Measurements from ENCODE around the gene GLI3.

Gene GLI3

DNA sequence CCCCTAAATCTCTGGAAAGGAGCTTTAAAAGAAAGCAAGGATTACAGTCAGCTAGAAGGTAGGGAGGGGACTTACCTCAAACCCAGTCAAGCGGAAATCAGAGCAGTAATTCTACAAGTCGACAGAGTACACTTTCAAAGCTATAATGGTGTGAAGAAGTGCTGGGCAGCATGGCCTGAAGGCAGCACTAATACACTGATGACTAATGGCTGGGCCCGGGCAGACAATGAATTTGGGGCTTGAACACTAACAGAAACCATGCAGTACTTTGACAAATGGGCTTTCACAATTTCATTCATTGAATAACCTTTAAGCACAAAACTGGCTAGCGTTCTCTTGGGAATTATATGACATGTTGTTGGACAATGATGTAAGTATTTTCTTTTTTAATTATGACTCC, 4.7 kb downstream of the GLI3 start:
- no peak for TF ChIP-seq CTCF (IDR thresholded peaks at IDR 0.05; ENCODE audit: borderline replicate concordance, insufficient read depth, low read depth, low read length)
- no peak overlapping the region for H3K4me3 ChIP-seq (ENCODE audit: low read depth, low read length)

DNA sequence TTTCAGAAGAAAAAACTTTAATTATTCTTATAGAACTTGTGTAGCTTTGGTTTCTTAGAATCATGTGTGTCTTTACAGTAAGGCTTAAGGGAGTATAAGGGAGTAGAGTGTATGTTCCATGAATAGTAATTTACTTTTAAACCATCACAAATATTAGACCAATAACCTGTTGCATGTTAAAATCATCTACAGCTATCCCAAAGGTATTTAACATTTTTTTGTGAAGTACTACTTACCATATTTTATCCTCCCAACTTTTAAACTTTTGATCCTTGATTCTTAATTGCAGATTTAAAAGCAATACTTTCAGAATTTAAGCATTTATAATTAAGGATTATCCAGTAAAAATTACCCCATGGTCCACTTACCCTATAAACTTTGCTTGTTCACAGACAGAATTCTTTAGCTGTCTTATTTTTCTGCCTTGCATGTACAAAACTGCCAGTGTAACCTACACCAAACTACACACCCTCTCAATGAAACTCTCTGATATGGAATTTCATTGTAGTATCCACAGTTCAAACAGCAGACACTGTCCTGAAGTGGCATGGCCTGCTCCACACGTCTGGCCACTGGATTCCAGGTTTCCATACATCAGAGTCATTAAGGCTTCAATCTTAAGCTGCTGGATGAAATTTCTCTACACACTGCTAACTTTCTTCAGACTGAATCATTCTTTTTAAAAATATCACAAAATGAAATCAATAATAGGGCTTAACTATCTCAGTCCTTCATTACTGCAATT, 5.8 kb downstream of the GLI3 start:
- TF ChIP-seq CTCF (IDR thresholded peaks at IDR 0.05; ENCODE audit: borderline replicate concordance, insufficient read depth, low read depth, low read length) = no peak

GRCh38 chr7:42227936-42228591, 8.9 kb downstream of the GLI3 start:
- TF ChIP-seq CTCF (IDR thresholded peaks at IDR 0.05; ENCODE audit: borderline replicate concordance, insufficient read depth, low read depth, low read length) = no peak
- H3K4me3 ChIP-seq (ENCODE audit: low read depth, low read length) = no peak overlapping the region

More for the DNA sequence above, 5.8 kb downstream of the GLI3 start:
- no peak overlapping the region for H3K4me3 ChIP-seq (ENCODE audit: low read depth, low read length)

DNA sequence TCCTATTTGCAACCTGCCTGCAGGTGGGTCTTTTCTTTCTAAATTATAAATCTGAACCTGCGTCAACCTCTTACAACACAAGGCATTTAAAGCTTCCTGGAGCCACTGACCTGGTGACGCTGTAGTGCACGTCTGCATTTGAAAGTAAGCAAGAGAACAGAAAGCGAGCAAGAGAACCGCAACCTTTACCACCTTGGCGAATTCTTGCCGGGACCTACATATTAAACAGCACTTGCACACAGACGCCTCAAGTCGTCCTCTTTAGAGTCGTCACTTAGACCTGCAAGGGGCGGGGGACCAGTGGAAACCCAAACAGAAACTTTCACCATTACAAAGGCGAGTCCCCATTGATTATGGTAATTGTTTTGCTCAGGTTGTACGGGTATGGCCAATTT, 9.5 kb downstream of the GLI3 start:
- no peak overlapping the region for H3K4me3 ChIP-seq (ENCODE audit: low read depth, low read length)
- TF ChIP-seq CTCF (IDR thresholded peaks at IDR 0.05; ENCODE audit: borderline replicate concordance, insufficient read depth, low read depth, low read length) = no peak

GRCh38 chr7:42227021-42227420, 10.0 kb downstream of the GLI3 start:
- no peak for TF ChIP-seq CTCF (IDR thresholded peaks at IDR 0.05; ENCODE audit: borderline replicate concordance, insufficient read depth, low read depth, low read length)
- no peak overlapping the region for H3K4me3 ChIP-seq (ENCODE audit: low read depth, low read length)

- TF ChIP-seq CTCF (IDR thresholded peaks at IDR 0.05; ENCODE audit: borderline replicate concordance, insufficient read depth, low read depth, low read length) = no peak
- H3K4me3 ChIP-seq (ENCODE audit: low read depth, low read length) = no peak overlapping the region
Measured at GRCh38 chr7:42226354-42226941, 10.6 kb downstream of the GLI3 start.
